ENCODE results near the gene LRRC1.

DNA sequence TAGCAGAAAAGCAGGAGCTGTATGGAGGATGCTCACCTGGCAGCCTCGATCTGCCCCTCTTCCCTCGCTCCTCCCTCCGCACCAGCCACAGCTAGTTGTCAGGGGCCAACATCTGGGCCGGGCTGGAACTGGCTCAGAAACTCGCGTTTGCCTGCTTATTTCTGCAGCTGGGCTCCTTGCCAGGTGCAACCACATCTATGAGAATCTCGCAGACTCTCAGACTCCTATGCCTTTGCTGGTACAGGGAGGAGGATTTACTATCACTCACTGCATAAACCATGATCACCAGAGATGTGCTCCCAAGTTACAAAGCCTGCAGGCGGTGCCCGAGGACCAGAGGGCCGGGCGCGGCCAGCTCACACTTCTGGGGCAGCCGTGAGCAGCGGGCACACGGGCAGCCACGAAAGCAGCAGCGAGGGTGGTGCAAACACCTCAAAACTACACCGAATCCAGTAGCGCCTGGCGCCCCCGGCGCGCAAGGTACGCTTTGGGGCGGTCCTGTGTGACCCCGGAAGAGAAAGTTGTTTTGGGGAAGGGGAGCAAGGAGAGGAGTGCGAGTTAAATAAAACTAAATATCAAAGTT is 577 bp upstream of the LRRC1 start:
- TF ChIP-seq POLR2AphosphoS5 (IDR thresholded peaks at IDR 0.05) (peak in 1 of 2 donors; percentile 3), POLR2A (IDR thresholded peaks at IDR 0.05; ENCODE audit: low read depth) (no peak)
- TF ChIP-seq, protein P1, sequence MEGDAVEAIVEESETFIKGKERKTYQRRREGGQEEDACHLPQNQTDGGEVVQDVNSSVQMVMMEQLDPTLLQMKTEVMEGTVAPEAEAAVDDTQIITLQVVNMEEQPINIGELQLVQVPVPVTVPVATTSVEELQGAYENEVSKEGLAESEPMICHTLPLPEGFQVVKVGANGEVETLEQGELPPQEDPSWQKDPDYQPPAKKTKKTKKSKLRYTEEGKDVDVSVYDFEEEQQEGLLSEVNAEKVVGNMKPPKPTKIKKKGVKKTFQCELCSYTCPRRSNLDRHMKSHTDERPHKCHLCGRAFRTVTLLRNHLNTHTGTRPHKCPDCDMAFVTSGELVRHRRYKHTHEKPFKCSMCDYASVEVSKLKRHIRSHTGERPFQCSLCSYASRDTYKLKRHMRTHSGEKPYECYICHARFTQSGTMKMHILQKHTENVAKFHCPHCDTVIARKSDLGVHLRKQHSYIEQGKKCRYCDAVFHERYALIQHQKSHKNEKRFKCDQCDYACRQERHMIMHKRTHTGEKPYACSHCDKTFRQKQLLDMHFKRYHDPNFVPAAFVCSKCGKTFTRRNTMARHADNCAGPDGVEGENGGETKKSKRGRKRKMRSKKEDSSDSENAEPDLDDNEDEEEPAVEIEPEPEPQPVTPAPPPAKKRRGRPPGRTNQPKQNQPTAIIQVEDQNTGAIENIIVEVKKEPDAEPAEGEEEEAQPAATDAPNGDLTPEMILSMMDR (IDR thresholded peaks at IDR 0.05), result peak; percentile 41 to 64 (median 46)

All from esophagus muscularis mucosa (tissue), 3 donors.